CD14-positive monocyte (primary cell): Measurements from ENCODE around the gene GTF2H4. TPM values are rescaled to one million over a fixed set of nuclear protein-coding genes. Genes with fewer than 3 reads are reported as not detected.

Experiments used
- DNase-seq, 3 donors: peaks; one replicate each; pipeline ENCODE4 v3.0.0-alpha.2; 2011 to 2022
- H2AFZ ChIP-seq: 2 replicates; pipeline ENCODE4 v1.6.0; 2012; ENCODE audit warnings: mild to moderate bottlenecking, low read depth, low read length, inconsistent platforms; ENCODE audit not compliant: insufficient read depth, poor library complexity, severe bottlenecking
- H3K27ac ChIP-seq, 2 donors: 1 replicate in 1 of 2; 2 replicates in 1 of 2; pipeline ENCODE4 v1.5.1; 2012 to 2013; ENCODE audit warnings: low read length in 2 of 2, control low read depth in 1 of 2, inconsistent platforms in 1 of 2, low read depth in 1 of 2, mild to moderate bottlenecking in 1 of 2
- H3K27me3 ChIP-seq, 2 donors: one replicate each; pipeline versions ENCODE4 v1.6.0 to v1.6.1; 2011 to 2013; ENCODE audit warnings: low read length in 2 of 2; ENCODE audit not compliant: control insufficient read depth in 2 of 2, insufficient read depth in 2 of 2
- H3K36me3 ChIP-seq, 2 donors: replicated peaks in 1 of 2; 1 replicate in 1 of 2; 2 replicates in 1 of 2; pipeline versions ENCODE4 v1.5.1 to v1.6.1; 2012 to 2013; ENCODE audit warnings: low read length in 2 of 2, control low read depth in 1 of 2, inconsistent platforms in 1 of 2, mild to moderate bottlenecking in 1 of 2; ENCODE audit not compliant: insufficient read depth in 2 of 2, control insufficient read depth in 1 of 2
- H3K4me1 ChIP-seq, 2 donors: 1 replicate in 1 of 2; 2 replicates in 1 of 2; pipeline versions ENCODE4 v1.5.1 to v1.6.1; 2012 to 2013; ENCODE audit warnings: low read length in 2 of 2, control low read depth in 1 of 2, inconsistent platforms in 1 of 2, mild to moderate bottlenecking in 1 of 2, moderate library complexity in 1 of 2; ENCODE audit not compliant: insufficient read depth in 2 of 2, control insufficient read depth in 1 of 2
- H3K4me2 ChIP-seq: replicated peaks from 2 replicates; pipeline ENCODE3; 2012; ENCODE audit warnings: low read length, moderate library complexity, mild to moderate bottlenecking; ENCODE audit not compliant: poor library complexity, severe bottlenecking; ENCODE audit errors: extremely low read depth
- H3K4me3 ChIP-seq, 3 experiments: fragments of 200-600 bp in 1 of 3; sonication (generic) in 1 of 3; replicated peaks in 1 of 3; 1 replicate in 2 of 3; 2 replicates in 1 of 3; pipeline ENCODE4 v1.5.1; 2011 to 2013; ENCODE audit warnings: low read length in 3 of 3, mild to moderate bottlenecking in 3 of 3, control low read depth in 2 of 3, low read depth in 2 of 3, inconsistent platforms in 1 of 3, moderate library complexity in 1 of 3
- H3K79me2 ChIP-seq: 2 replicates; pipeline ENCODE4 v1.6.0; 2012; ENCODE audit warnings: mild to moderate bottlenecking, control low read depth, inconsistent platforms, low read length, moderate library complexity; ENCODE audit not compliant: insufficient read depth
- H3K9ac ChIP-seq: 2 replicates; pipeline ENCODE4 v1.6.0; 2017; ENCODE audit warnings: low read length, mild to moderate bottlenecking; ENCODE audit not compliant: insufficient read depth, poor library complexity, severe bottlenecking
- H3K9me3 ChIP-seq, 2 donors: replicated peaks in 1 of 2; 1 replicate in 1 of 2; 2 replicates in 1 of 2; pipeline versions ENCODE4 v1.5.1 to v1.6.1; 2012 to 2013; ENCODE audit warnings: low read length in 2 of 2, control low read depth in 1 of 2; ENCODE audit not compliant: control insufficient read depth in 1 of 2, insufficient read depth in 1 of 2
- H4K20me1 ChIP-seq: 2 replicates; pipeline ENCODE4 v1.6.0; 2012; ENCODE audit warnings: mild to moderate bottlenecking, low read length, control low read depth, moderate library complexity; ENCODE audit not compliant: insufficient read depth
- H3K27ac Mint-ChIP-seq, 7 donors: one replicate each; pipeline ENCODE4 v1.8.0; 2020; ENCODE audit warnings: mild to moderate bottlenecking in 7 of 7, mixed read lengths in 7 of 7, moderate library complexity in 6 of 7, inconsistent platforms in 2 of 7
- H3K27me3 Mint-ChIP-seq, 3 donors: one replicate each; pipeline ENCODE4 v1.8.0; 2021 to 2022; ENCODE audit warnings: low read depth in 3 of 3, mild to moderate bottlenecking in 3 of 3, mixed read lengths in 3 of 3, moderate library complexity in 3 of 3, inconsistent platforms in 1 of 3
- H3K36me3 Mint-ChIP-seq, 2 donors: one replicate each; pipeline ENCODE4 v1.8.0; 2020; ENCODE audit warnings: mixed read lengths in 2 of 2, inconsistent platforms in 1 of 2, mild to moderate bottlenecking in 1 of 2
- H3K4me1 Mint-ChIP-seq: one replicate; pipeline ENCODE4 v1.8.0; 2020; ENCODE audit warnings: mild to moderate bottlenecking, mixed read lengths
- H3K4me3 Mint-ChIP-seq, 2 donors: one replicate each; pipeline ENCODE4 v1.8.0; 2020; ENCODE audit warnings: mild to moderate bottlenecking in 2 of 2, mixed read lengths in 2 of 2, moderate library complexity in 1 of 2
- H3K9me3 Mint-ChIP-seq, 7 donors: one replicate each; pipeline ENCODE4 v1.8.0; 2020 to 2022; ENCODE audit warnings: mixed read lengths in 7 of 7, mild to moderate bottlenecking in 6 of 7, moderate library complexity in 6 of 7, inconsistent platforms in 2 of 7
- WGBS: methylation state at CpG from one replicate; pipeline ENCODE4 v1.1.5; 2013; ENCODE audit warnings: missing lambda C conversion rate; ENCODE audit not compliant: insufficient coverage; 5-methylcytosine and 5-hydroxymethylcytosine counted together
- intact Hi-C, 2 donors: fragments of 100-400 bp; cut with micrococcal nuclease; formaldehyde crosslinking; loops; one replicate each; pipeline versions ENCODE4 v1.15.0 to v1.15.1; 2023
- polyA plus RNA-seq, 3 donors: library from polyadenylated mRNA; depleted of rRNA in 1 of 3; unstranded in 2 of 3; stranded (reverse) in 1 of 3; fragments of 300-500 nt in 2 of 3; fragments of >200 nt in 1 of 3; fragmentation: Illumina TruSeq in 2 of 3; gene quantifications; 1 replicate in 2 of 3; 2 replicates in 1 of 3; pipeline ENCODE4 v1.2.3, GENCODE V29; 2012 to 2021
- TF ChIP-seq, protein P1 (sequence below): fragments of 200-600 bp; IDR thresholded peaks from one replicate; pipeline ENCODE4 v1.8.0; 2022; ENCODE audit warnings: antibody characterized with exemption, mild to moderate bottlenecking

Gene GTF2H4
- polyA plus RNA-seq, 3 donors, result 3.6 to 14.5 (median 6.0) TPM

GRCh38 chr6:30898750-30899360 lies 9.2 kb upstream of the GTF2H4 start:
- no peak for DNase-seq
- intact Hi-C loops, result no loop called here
- no peaks in the 10 kb centered on the region for H3K4me1 ChIP-seq
- TF ChIP-seq, protein P1, sequence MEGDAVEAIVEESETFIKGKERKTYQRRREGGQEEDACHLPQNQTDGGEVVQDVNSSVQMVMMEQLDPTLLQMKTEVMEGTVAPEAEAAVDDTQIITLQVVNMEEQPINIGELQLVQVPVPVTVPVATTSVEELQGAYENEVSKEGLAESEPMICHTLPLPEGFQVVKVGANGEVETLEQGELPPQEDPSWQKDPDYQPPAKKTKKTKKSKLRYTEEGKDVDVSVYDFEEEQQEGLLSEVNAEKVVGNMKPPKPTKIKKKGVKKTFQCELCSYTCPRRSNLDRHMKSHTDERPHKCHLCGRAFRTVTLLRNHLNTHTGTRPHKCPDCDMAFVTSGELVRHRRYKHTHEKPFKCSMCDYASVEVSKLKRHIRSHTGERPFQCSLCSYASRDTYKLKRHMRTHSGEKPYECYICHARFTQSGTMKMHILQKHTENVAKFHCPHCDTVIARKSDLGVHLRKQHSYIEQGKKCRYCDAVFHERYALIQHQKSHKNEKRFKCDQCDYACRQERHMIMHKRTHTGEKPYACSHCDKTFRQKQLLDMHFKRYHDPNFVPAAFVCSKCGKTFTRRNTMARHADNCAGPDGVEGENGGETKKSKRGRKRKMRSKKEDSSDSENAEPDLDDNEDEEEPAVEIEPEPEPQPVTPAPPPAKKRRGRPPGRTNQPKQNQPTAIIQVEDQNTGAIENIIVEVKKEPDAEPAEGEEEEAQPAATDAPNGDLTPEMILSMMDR, result no peak
- H3K27ac Mint-ChIP-seq, result no peak overlapping the region
- H3K9me3 Mint-ChIP-seq, result no peaks in the 10 kb centered on the region
- no peaks in the 10 kb centered on the region for H3K9me3 ChIP-seq
- no peak overlapping the region for H3K4me3 Mint-ChIP-seq
- no peaks in the 10 kb centered on the region for H3K4me1 Mint-ChIP-seq
- no peak overlapping the region for H3K4me3 ChIP-seq
- no peak overlapping the region for H3K9ac ChIP-seq
- H3K36me3 ChIP-seq, result no peaks in the 10 kb centered on the region
- H3K27ac ChIP-seq, result no peak overlapping the region
- H4K20me1 ChIP-seq, result no peaks in the 10 kb centered on the region
- H3K36me3 Mint-ChIP-seq, result peaks cover 0 to 2% of the 10 kb centered on the region in 2 donors
- no peak overlapping the region for H2AFZ ChIP-seq
- peaks cover 2 to 6% (median 6%) of the 10 kb centered on the region in 3 donors for H3K27me3 Mint-ChIP-seq
- no peaks in the 10 kb centered on the region for H3K27me3 ChIP-seq
- H3K79me2 ChIP-seq, result no peaks in the 10 kb centered on the region
- WGBS, result 92% methylated on average over 17 of the region's 23 CpGs
- no peak overlapping the region for H3K4me2 ChIP-seq

GRCh38 chr6:30900863-30901417 lies 7.1 kb upstream of the GTF2H4 start:
- Histone ChIP-seq H3K36me3 (no peaks in the 10 kb centered on the region), H3K4me3 (no peak overlapping the region), H3K4me2 (no peak overlapping the region), H3K4me1 (no peaks in the 10 kb centered on the region), H2AFZ (no peak overlapping the region), H3K27ac (no peak overlapping the region), H3K9ac (no peak overlapping the region), H3K9me3 (no peaks in the 10 kb centered on the region), H3K27me3 (no peaks in the 10 kb centered on the region), H3K79me2 (no peaks in the 10 kb centered on the region), H4K20me1 (no peaks in the 10 kb centered on the region)
- no CpG with 5 or more reads among the region's 1 CpG for whole genome bisulfite sequencing
- H3K4me1 Mint-ChIP-seq, result no peaks in the 10 kb centered on the region
- H3K9me3 Mint-ChIP-seq, result no peaks in the 10 kb centered on the region
- H3K27me3 Mint-ChIP-seq, result peaks cover under 1 to 7% (median 2%) of the 10 kb centered on the region in 3 donors
- H3K27ac Mint-ChIP-seq, result no peak overlapping the region
- TF ChIP-seq, protein P1, result no peak
- H3K36me3 Mint-ChIP-seq, result peaks cover 0 to 2% of the 10 kb centered on the region in 2 donors
- intact Hi-C loops, result no loop called here
- H3K4me3 Mint-ChIP-seq, result no peak overlapping the region
- no peak for DNase-seq
